ENCODE data around the gene EHMT1. TPM values are rescaled to one million over a fixed set of nuclear protein-coding genes. Genes with fewer than 3 reads are reported as not detected.

Gene EHMT1
- total and polyA plus RNA-seq, 10 of the 15 experiments (the other 5 are each of a cell fraction or from before 2014, with no cell fraction given) = 2.9 to 100 (median 48.1) TPM

- no peak for TF ChIP-seq SMC3 (IDR thresholded peaks at IDR 0.05; ENCODE audit: borderline replicate concordance, low read length)
- no peak for TF ChIP-seq RELA (IDR thresholded peaks at IDR 0.05; ENCODE audit: borderline replicate concordance, partially characterized antibody)
- no peak for TF ChIP-seq CHD1 (IDR thresholded peaks at IDR 0.05; ENCODE audit: low read depth, low read length)
- no peak for TF ChIP-seq DPF2 (IDR thresholded peaks at IDR 0.05)
- TF ChIP-seq HCFC1 (IDR thresholded peaks at IDR 0.05; ENCODE audit: low read length) = no peak
- no peak for TF ChIP-seq HDGF (IDR thresholded peaks at IDR 0.05)
- no peak for TF ChIP-seq IRF5 (IDR thresholded peaks at IDR 0.05; ENCODE audit: borderline replicate concordance)
- TF ChIP-seq BMI1 (IDR thresholded peaks at IDR 0.05; ENCODE audit: borderline replicate concordance) = no peak
Measured at GRCh38 chr9:137843355-137843754, 224.6 kb downstream of the EHMT1 start (continued).

- 28% methylated on average over 5 of the region's 5 CpGs for WGBS (ENCODE audit: insufficient coverage, insufficient replicate concordance, low lambda C conversion rate, missing lambda C conversion rate)
- intact Hi-C loops (cut with micrococcal nuclease; ENCODE audit: unreplicated experiment) (no loop called here), in situ Hi-C loops (cut with MboI) (no loop called here)
- Histone ChIP-seq H3K36me3 (ENCODE audit: control insufficient read depth in 2 of 2, insufficient read depth in 2 of 2, low read length in 1 of 2) (no peaks in the 10 kb centered on the region), H3K79me2 (ENCODE audit: control insufficient read depth, insufficient read depth, low read length) (no peaks in the 10 kb centered on the region), H3K4me2 (ENCODE audit: control insufficient read depth, insufficient read depth) (no peak overlapping the region), H4K20me1 (ENCODE audit: control insufficient read depth, insufficient read depth) (no peaks in the 10 kb centered on the region), H2AFZ (ENCODE audit: control insufficient read depth, low read depth, low read length) (no peak overlapping the region), H3K4me1 (ENCODE audit: control insufficient read depth, insufficient read depth, low read length) (no peaks in the 10 kb centered on the region), H3K9me3 (replicated peaks; ENCODE audit: control insufficient read depth, insufficient read depth, low read length) (peaks cover 4% of the 10 kb centered on the region; the same call in 2 of the 3 replicates), H3K9ac (ENCODE audit: control insufficient read depth, insufficient read depth, low read length) (no peak overlapping the region), H3K4me3 (no peak overlapping the region), H3K27ac (ENCODE audit: control insufficient read depth, insufficient read depth) (no peak overlapping the region), H3K27me3 (replicated peaks in 1 of 2; ENCODE audit: control insufficient read depth in 2 of 2, insufficient read depth in 2 of 2, low read length in 1 of 2) (no peaks in the 10 kb centered on the region)
- CTCF ChIA-PET = no interaction called here
- TF ChIP-seq RB1 (IDR thresholded peaks at IDR 0.05; ENCODE audit: borderline replicate concordance) (no peak), CREB1 (IDR thresholded peaks at IDR 0.05; ENCODE audit: low read depth) (no peak), NR2C1 (IDR thresholded peaks at IDR 0.05) (no peak), BRCA1 (IDR thresholded peaks at IDR 0.05; ENCODE audit: low read depth, low read length) (no peak)
- FAIRE-seq (no peak), DNase-seq (ENCODE audit: low read depth, low spot score) (no peak), ATAC-seq (no peak)
- BruUV-seq (replicated peaks) = no TSS peak
- POLR2A ChIA-PET = no interaction called here
- RAD21 ChIA-PET (ENCODE audit: unreplicated experiment) = no interaction called here
- SMC1A ChIA-PET (ENCODE audit: uncharacterized antibody, unreplicated experiment) = interaction anchor here (0.6 kb wide), 1 partner anchor 177 kb away, joined by 3 read pairs; no protein-coding TSS in a partner anchor
Measured at GRCh38 chr9:137851516-137852267, 232.9 kb downstream of the EHMT1 start.

All from GM12878 (cell line).